GM12874 (cell line): ENCODE data around the gene EBF3.

Source experiments
- CTCF ChIP-seq: IDR thresholded peaks from 2 replicates; pipeline ENCODE4 v1.5.1; 2011; ENCODE audit warnings: low read depth, mild to moderate bottlenecking, control low read depth, low read length, moderate library complexity; ENCODE audit not compliant: insufficient read depth

Gene EBF3

DNA sequence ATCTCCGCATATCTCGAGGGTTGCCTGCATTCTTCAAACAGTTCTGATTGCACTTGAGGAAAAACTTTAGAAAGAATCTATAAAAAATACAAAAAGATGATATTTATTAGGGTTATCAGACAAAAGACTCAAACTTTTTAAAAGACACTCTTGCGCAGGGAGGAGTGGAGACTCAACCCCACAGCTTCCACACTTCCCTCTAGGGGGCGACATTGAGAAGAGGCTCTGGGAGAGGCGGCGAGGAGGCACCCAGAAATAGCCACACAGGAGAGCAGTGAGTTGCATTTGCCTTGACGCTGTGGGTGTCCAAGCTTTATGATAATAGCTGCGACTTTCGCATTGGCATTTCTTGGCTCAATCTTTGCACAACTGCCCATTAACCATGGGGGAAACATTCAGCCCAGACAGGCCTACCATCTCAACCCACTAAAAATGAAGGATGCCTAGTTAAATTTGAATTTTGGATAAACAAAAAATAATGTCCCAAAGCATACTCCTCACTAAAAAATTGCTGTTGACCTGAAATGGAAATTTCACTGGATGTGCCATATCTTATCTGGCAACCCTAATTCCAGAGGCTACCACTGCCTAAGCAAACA, 86.2 kb downstream of the EBF3 start:
- peak; percentile 51 for TF ChIP-seq CTCF

DNA sequence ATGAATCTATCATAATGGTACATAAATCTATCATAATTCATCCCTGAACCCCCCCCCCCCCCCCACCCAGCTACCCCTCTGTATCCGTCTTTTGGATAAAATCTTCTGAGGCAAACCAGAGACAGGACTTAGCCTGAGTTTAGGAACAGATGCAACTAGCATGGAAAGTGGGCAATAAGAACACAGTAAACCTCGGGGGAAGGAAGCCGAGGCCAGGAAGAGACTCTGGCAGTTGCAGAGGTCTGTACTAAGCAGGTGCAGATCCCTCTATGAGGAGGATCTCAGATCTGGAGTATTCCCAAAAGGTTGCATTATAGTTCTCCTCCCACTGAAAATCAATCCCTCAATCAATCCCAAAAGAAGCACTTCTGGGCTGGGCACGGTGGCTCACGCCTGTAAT, 87.2 kb downstream of the EBF3 start:
- no peak for TF ChIP-seq CTCF

- TF ChIP-seq CTCF = no peak
These were observed 87.9 kb downstream of the EBF3 start for GRCh38 chr10:129875993-129876726.

- TF ChIP-seq CTCF = no peak
These were observed 90.7 kb downstream of the EBF3 start for GRCh38 chr10:129873351-129873750.

- TF ChIP-seq CTCF = no peak
These were observed 92.1 kb downstream of the EBF3 start for GRCh38 chr10:129871966-129872365.

- TF ChIP-seq CTCF = no peak
These were observed 93.0 kb downstream of the EBF3 start for GRCh38 chr10:129870961-129871621.

GRCh38 chr10:129870474-129870757, 93.7 kb downstream of the EBF3 start:
- TF ChIP-seq CTCF = no peak
